DND-41 (cell line): ENCODE measurements around the gene ZFAND5.

Experiments
- ATAC-seq: fragments of 200-7000 bp; cut with Tn5 transposase; 3 replicates; pipeline ENCODE4 v1.9.1; 2021; ENCODE audit warnings: low read depth; ENCODE audit not compliant: insufficient read depth
- DNase-seq: peaks from one replicate; pipeline ENCODE4 v3.0.0-alpha.2; 2020
- H2AFZ ChIP-seq: 2 replicates; pipeline ENCODE4 v1.6.0; 2012; ENCODE audit warnings: low read depth, low read length
- H3K27ac ChIP-seq: 2 replicates; pipeline ENCODE4 v1.5.1; 2012; ENCODE audit warnings: low read length, inconsistent platforms
- H3K27me3 ChIP-seq: fragments of 200-600 bp; sonication (generic); 2 replicates; pipeline ENCODE4 v1.6.0; 2012; ENCODE audit warnings: low read length, mild to moderate bottlenecking, inconsistent platforms; ENCODE audit not compliant: insufficient read depth, poor library complexity
- H3K36me3 ChIP-seq: 2 replicates; pipeline ENCODE4 v1.5.1; 2012; ENCODE audit warnings: low read length, inconsistent platforms; ENCODE audit not compliant: insufficient read depth
- H3K4me1 ChIP-seq: 2 replicates; pipeline ENCODE4 v1.5.1; 2012; ENCODE audit warnings: mild to moderate bottlenecking, low read length; ENCODE audit not compliant: insufficient read depth
- H3K4me2 ChIP-seq: 2 replicates; pipeline ENCODE4 v1.6.0; 2012; ENCODE audit warnings: mild to moderate bottlenecking, moderate library complexity, low read length, inconsistent platforms; ENCODE audit not compliant: insufficient read depth
- H3K4me3 ChIP-seq, 2 experiments: fragments of 200-600 bp in 1 of 2; shearing (Covaris generic) in 1 of 2; 2 replicates each; pipeline ENCODE4 v1.5.1; 2012 to 2016; ENCODE audit warnings: inconsistent platforms in 2 of 2, low read length in 2 of 2, mild to moderate bottlenecking in 2 of 2, low read depth in 1 of 2, moderate library complexity in 1 of 2
- H3K79me2 ChIP-seq: 2 replicates; pipeline ENCODE4 v1.6.0; 2012; ENCODE audit warnings: low read length, inconsistent platforms; ENCODE audit not compliant: insufficient read depth
- H3K9ac ChIP-seq: 2 replicates; pipeline ENCODE4 v1.6.0; 2012; ENCODE audit warnings: low read depth, mild to moderate bottlenecking, inconsistent platforms, low read length, moderate library complexity
- H3K9me3 ChIP-seq: 2 replicates; pipeline ENCODE4 v1.5.1; 2012; ENCODE audit warnings: low read length, moderate library complexity, mild to moderate bottlenecking, inconsistent platforms; ENCODE audit not compliant: insufficient read depth, severe bottlenecking
- H4K20me1 ChIP-seq: 2 replicates; pipeline ENCODE4 v1.6.0; 2012; ENCODE audit warnings: low read length; ENCODE audit not compliant: insufficient read depth
- EZH2 ChIP-seq: IDR thresholded peaks from 3 replicates; pipeline ENCODE4 v1.6.1; 2012; ENCODE audit warnings: borderline replicate concordance, low read depth, mild to moderate bottlenecking, moderate library complexity, low read length, inconsistent platforms; ENCODE audit not compliant: severe bottlenecking
- TF ChIP-seq, protein P1 (sequence below): IDR thresholded peaks from 2 replicates; pipeline ENCODE4 v1.5.1; 2012; ENCODE audit warnings: borderline replicate concordance, low read length, moderate library complexity, mild to moderate bottlenecking; ENCODE audit not compliant: poor library complexity, severe bottlenecking; ENCODE audit errors: extremely low read depth

ZFAND5 gene

GRCh38 chr9:72305707-72306106 lies 59.3 kb downstream of the ZFAND5 start:
- Histone ChIP-seq H3K4me1 (no peaks in the 10 kb centered on the region), H3K36me3 (no peaks in the 10 kb centered on the region), H3K79me2 (no peaks in the 10 kb centered on the region), H3K4me2 (no peak overlapping the region), H3K4me3 (no peak overlapping the region), H3K27ac (no peak overlapping the region), H3K9ac (no peak overlapping the region), H2AFZ (no peak overlapping the region), H3K27me3 (peaks cover 2% of the 10 kb centered on the region), H4K20me1 (no peaks in the 10 kb centered on the region), H3K9me3 (no peaks in the 10 kb centered on the region)
- no peak for DNase-seq
- no peak for TF ChIP-seq EZH2
- TF ChIP-seq, protein P1, sequence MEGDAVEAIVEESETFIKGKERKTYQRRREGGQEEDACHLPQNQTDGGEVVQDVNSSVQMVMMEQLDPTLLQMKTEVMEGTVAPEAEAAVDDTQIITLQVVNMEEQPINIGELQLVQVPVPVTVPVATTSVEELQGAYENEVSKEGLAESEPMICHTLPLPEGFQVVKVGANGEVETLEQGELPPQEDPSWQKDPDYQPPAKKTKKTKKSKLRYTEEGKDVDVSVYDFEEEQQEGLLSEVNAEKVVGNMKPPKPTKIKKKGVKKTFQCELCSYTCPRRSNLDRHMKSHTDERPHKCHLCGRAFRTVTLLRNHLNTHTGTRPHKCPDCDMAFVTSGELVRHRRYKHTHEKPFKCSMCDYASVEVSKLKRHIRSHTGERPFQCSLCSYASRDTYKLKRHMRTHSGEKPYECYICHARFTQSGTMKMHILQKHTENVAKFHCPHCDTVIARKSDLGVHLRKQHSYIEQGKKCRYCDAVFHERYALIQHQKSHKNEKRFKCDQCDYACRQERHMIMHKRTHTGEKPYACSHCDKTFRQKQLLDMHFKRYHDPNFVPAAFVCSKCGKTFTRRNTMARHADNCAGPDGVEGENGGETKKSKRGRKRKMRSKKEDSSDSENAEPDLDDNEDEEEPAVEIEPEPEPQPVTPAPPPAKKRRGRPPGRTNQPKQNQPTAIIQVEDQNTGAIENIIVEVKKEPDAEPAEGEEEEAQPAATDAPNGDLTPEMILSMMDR, result no peak
- ATAC-seq, result no peak

GRCh38 chr9:72305102-72305546 lies 59.9 kb downstream of the ZFAND5 start:
- no peak overlapping the region for H3K4me3 ChIP-seq
- H4K20me1 ChIP-seq, result no peaks in the 10 kb centered on the region
- TF ChIP-seq, protein P1, result no peak
- TF ChIP-seq EZH2, result no peak
- H3K79me2 ChIP-seq, result no peaks in the 10 kb centered on the region
- no peak overlapping the region for H3K4me2 ChIP-seq
- ATAC-seq, result no peak
- no peaks in the 10 kb centered on the region for H3K4me1 ChIP-seq
- no peak for DNase-seq
- peaks cover 2% of the 10 kb centered on the region for H3K27me3 ChIP-seq
- no peaks in the 10 kb centered on the region for H3K36me3 ChIP-seq
- H3K27ac ChIP-seq, result no peak overlapping the region
- H2AFZ ChIP-seq, result no peak overlapping the region
- H3K9me3 ChIP-seq, result no peaks in the 10 kb centered on the region
- H3K9ac ChIP-seq, result no peak overlapping the region

- Histone ChIP-seq H3K27me3 (peaks cover 2% of the 10 kb centered on the region), H2AFZ (no peak overlapping the region), H3K9me3 (no peaks in the 10 kb centered on the region), H3K9ac (no peak overlapping the region), H3K4me1 (no peaks in the 10 kb centered on the region), H3K79me2 (no peaks in the 10 kb centered on the region), H3K4me2 (no peak overlapping the region), H3K36me3 (no peaks in the 10 kb centered on the region), H3K4me3 (no peak overlapping the region), H4K20me1 (no peaks in the 10 kb centered on the region), H3K27ac (no peak overlapping the region)
- DNase-seq (no peak), ATAC-seq (no peak)
- TF ChIP-seq EZH2, result no peak
- TF ChIP-seq, protein P1, result no peak
Observed at GRCh38 chr9:72304538-72304937, 60.5 kb downstream of the ZFAND5 start.
